NCI-H2196 (cell line): Measurements from ENCODE around the gene CFAP74.

Experiments used
- DNase-seq: peaks from one replicate; lab custom pipeline; 2025; ENCODE audit not compliant: unreplicated experiment; lab: John Stamatoyannopoulos, UW

CFAP74 gene

DNA sequence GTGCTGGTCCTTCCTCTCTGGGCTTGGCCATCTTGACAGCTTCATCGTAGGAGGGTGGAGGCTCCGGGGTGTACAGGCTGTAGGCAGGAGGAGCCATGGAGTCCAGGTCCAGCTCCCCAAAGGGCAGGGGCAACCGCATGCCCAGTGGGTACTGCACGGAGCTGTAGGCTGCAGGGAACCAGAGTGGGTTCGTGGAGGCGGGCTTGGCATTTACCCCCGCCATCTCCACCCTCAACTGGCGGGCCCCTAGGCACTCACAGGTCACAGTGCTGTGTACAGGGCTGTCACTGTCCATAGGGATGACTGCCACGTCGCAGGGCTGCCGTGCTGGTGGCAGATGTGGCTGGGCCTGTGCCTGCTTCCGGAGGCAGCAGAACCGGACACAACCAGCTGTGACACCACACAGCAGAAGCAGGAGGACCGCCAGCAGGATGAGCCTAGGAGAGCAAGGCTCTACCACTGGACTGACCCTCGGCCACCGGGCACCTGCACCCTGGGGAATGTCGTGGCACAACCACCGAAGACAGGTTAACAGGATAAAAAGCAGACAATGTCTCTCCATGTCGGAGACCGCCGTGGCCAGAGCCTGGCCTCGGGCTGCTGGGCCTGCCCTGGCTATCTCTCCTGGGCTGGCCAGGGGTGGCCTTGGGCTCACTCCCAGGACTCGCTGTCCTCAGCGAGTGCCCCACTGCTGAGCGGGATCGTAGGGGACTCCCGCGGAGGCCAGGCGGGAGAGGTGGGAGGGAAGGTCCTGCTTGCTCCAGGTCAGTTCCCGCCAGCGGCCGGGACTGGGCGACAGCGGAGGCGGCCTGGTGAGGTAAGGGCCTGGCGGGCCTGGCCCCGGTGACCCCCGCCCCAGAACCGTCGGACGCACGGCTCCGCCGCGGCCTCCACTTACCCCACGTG, 85.3 kb downstream of the CFAP74 start:
- DNase-seq, result no peak

GRCh38 chr1:1917304-1917976, 86.1 kb downstream of the CFAP74 start:
- no peak for DNase-seq

DNA sequence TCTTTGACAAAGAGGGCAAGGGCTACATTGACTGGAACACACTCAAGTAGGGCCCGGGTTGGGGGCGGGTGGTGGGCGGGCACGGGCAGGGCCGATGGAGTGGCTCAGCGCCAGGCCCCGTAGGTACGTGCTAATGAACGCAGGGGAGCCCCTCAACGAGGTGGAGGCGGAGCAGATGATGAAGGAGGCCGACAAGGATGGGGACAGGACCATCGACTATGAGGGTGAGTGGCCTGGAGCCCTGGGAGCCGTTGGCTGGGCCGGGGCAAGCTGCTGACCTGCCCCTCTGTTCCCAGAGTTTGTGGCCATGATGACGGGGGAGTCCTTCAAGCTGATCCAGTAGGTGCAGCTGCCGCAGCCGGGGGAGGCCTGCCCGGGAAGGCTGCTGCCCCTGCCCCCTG, 86.7 kb downstream of the CFAP74 start:
- DNase-seq, result no peak

- DNase-seq, result peak; percentile 31
Observed at GRCh38 chr1:1915911-1916840, 87.4 kb downstream of the CFAP74 start.

GRCh38 chr1:1914971-1915692, 88.5 kb downstream of the CFAP74 start, which contains the start of gene CALML6:
Gene CALML6, plus strand, starts transcription at chr1:1915260. Its CDS starts 21 bp downstream, at chr1:1915281.
- no peak for DNase-seq

DNA sequence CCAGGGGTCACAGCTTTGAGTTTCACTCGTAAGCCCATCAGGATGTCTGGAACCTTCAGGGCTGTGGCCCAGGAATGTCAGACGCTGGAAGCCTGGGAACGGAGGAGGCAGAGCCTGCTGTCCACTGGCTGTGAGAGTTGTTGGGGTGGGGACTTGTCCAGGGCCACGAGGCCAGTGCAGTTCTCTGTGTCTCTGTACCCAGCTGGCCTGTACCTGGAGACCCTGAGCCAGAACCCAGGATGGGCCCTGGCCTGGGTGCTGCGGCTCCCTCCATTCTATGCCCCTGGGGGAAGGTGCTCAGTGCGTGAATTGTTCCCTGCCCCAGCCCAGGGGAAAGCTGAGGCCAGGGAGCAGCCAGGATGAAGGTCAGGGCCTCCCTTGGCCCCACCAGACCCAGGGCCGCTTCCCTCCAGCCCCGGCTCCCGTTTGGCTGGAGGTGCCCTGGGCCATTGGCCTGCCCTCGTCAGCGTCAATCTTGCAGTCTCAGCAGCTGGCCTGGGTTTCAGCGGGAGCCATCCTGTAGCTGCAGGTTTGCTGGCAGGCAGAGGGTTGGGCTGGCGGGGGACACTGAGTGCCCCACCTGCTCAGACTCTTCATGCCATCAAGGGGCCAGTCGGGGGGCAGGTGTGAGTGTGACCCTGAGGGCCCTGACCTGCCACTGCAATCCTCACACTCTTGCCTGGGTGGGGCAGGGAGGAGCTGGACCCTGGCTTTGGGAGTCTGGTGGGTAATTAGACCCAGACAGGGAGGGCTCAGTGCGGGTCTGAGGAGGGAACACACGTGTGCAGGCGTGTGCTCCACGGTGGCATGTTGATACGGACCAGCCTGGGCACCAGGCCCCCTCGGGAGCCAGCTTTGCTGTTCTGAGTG, 89.2 kb downstream of the CFAP74 start:
- no peak for DNase-seq

DNA sequence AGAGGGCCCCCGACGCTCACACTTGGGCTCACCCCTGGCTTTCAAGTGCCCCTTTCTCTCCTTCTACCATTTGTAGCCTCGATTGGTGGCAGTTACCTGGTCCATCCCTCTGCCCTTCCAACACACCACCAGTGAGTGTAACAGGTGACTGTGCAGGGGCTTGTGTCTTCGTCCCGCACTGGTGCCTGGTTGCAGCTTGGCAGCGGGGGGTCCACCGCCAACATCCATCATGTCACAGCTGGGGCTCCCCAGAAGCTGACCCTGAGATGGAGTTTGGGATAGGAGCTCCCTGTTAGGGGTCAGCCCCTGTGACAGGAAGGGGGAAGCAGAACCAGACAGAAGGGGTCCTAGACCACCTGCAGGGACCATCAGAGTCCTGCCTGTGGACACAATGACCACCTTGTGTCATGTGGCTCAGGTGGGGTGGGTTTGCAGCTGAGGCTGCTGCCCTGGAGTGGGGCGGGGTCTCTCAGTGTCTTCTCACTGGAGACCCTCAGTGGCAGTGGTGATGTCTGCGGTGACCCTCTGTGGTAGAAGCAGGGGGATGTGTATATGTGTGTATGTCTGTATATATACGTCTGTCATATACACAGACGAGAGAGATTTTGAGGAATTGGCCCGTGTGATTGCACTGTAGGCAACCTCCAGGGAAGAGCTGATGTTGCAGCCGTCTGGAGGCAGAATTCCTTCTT, 92.1 kb downstream of the CFAP74 start:
- no peak for DNase-seq

DNA sequence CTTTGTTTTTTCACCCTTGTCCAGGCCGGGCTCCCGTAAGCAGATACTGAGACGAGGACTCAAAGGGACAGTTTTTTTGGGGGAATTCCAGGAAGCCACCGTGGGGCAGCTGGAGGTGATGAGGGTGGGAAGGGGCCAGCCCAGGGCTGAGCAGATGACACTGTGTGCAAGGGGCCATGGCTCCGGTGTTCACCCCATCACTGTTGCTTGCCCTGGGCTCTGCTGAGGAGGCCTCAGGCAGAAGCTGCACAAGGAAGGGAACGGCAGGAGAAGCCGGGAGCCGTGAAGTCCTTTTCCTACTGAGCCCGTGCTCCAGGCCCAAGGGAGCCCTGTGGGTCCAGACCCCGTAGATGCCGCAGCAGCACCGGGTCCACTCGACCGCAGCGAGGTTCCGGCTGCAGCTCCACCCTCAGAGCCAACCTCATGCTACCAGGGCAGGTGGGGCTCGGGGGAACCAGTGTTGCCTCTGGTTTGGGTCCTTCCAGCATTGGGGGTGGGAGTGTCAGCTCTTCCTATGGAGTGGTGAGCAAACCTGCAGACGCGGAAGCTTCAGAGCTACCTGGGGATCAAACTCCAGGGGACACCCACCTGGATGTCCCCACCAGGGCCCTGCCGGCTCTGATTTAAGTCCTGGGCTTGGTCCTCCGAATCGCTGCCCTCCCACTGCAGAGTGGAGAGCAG, 92.8 kb downstream of the CFAP74 start:
- DNase-seq, result no peak

DNA sequence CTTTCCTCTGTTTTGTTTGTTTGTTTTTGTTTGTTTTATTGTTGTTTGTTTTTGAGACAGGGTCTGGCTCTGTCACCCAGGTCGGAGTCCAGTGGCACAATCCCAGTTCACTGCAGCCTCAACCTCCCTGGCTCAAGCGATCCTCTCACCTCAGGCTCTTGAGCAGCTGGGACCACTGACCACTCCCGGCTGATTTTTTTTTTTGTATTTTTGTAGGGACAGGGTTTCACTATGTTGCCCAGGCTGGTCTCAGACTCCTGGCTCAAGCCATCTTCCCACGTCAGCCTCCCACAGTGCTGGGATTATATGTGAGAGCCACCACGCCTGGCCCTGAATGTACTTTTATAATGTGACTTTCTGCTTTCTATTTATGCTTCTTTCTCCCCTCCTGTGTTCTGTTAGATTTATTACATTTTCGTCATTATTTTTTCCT, 93.5 kb downstream of the CFAP74 start:
- no peak for DNase-seq

DNA sequence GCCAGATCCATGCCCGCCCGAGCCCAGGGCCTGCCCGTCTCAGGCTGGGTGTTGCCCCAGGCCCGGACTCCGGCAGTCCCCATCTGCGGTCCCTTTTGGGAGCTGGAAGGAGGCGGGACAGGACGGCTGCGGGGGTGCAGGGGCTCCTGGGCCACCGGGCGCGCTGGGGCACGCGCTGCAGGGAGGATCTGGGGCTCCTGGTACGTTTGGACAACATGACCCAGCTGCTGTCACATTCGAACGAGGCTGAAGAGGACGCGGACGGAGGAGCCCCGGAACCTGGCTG, 95.1 kb downstream of the CFAP74 start:
- DNase-seq, result no peak

DNA sequence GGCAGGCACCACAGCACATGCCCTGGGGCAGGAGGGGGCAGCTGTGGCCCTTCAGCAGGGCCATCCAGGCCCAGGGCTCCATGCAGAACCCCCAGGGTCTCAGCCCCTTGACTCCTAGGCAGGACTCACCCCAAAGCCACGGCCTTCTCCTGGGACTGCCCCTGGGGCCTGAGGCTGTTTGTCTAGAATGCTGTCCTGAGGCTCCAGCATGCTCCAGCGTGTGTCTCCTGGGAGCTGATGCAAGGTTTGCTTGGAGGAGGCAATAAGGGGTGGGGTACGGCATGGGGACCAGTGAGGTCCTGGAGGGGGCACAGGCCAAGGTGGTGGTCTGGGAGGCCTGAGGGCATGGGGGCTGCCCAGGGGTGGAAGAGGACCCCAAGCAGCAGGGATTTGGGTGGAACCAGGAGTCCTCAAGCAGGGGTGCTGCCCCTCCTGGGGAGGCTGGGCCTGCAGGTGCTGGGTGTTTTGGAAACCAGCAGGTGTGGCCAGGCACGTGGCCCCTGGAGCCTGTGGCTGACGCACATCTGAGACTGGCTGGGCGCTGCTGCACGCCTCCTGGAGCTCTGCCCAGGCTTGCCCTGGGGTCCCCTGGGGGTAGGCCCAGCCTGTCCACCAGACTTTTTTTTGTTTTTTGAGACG, 96.4 kb downstream of the CFAP74 start:
- DNase-seq, result no peak

GRCh38 chr1:1906185-1907097, 97.1 kb downstream of the CFAP74 start:
- DNase-seq, result peak; percentile 76

GRCh38 chr1:1903224-1903623, 100.4 kb downstream of the CFAP74 start:
- DNase-seq, result no peak

GRCh38 chr1:1901641-1902294, 101.8 kb downstream of the CFAP74 start:
- no peak for DNase-seq

GRCh38 chr1:1900883-1901640, 102.5 kb downstream of the CFAP74 start:
- no peak for DNase-seq

- no peak for DNase-seq
Observed at GRCh38 chr1:1899967-1900327, 103.6 kb downstream of the CFAP74 start.
